Bronchial epithelial cell (primary cell): ENCODE results near the gene KRTAP10-12. TPM values are rescaled to one million over a fixed set of nuclear protein-coding genes. Genes with fewer than 3 reads are reported as not detected.
"Not testable (repeated sequence)": the region's sequence is repeated elsewhere in the genome, so short reads cannot be mapped to it uniquely, and the experiment has no call there.

Source experiments
- DNase-seq: peaks from one replicate; pipeline ENCODE4 v3.0.0-alpha.2; 2010; ENCODE audit warnings: low read depth
- FAIRE-seq: peaks from 2 replicates; lab custom pipeline; 2011; peaks lifted over from hg19 to GRCh38; lab: Jason Lieb, UNC
- H3K27me3 ChIP-seq: 2 replicates; pipeline ENCODE4 v1.5.1; 2011; ENCODE audit warnings: low read length; ENCODE audit not compliant: control insufficient read depth, insufficient read depth
- H3K36me3 ChIP-seq: 2 replicates; pipeline ENCODE4 v1.5.1; 2011; ENCODE audit warnings: low read length; ENCODE audit not compliant: control insufficient read depth, insufficient read depth
- H3K4me3 ChIP-seq: 2 replicates; pipeline ENCODE4 v1.5.1; 2011; ENCODE audit warnings: mild to moderate bottlenecking, low read depth, low read length, control low read depth
- CTCF ChIP-seq: IDR thresholded peaks from 2 replicates; pipeline ENCODE4 v1.5.1; 2011; ENCODE audit warnings: mild to moderate bottlenecking, moderate library complexity, low read length, control low read depth, inconsistent platforms; ENCODE audit not compliant: insufficient read depth, severe bottlenecking
- total RNA-seq: library from RNA; depleted of rRNA; stranded (reverse); fragments of >200 nt; gene quantifications from 2 replicates; pipeline ENCODE4 v1.2.1, GENCODE V29; 2014

The KRTAP10-12 gene
- not detected in 2 replicates for total RNA-seq

GRCh38 chr21:44697172-44697810 is at the start of gene KRTAP10-12:
KRTAP10-12 (plus strand) TSS chr21:44697172; CDS start chr21:44697202, 30 bp downstream.
- not testable (repeated sequence) for H3K27me3 ChIP-seq, H3K4me3 ChIP-seq, H3K36me3 ChIP-seq, DNase-seq, FAIRE-seq

- no peak for TF ChIP-seq CTCF
- Histone ChIP-seq H3K27me3 (no peaks in the 10 kb centered on the region), H3K36me3 (no peaks in the 10 kb centered on the region), H3K4me3 (no peak overlapping the region)
- DNase-seq, result no peak
- FAIRE-seq, result no peak
Measured at GRCh38 chr21:44647222-44647552, 49.8 kb upstream of the KRTAP10-12 start.

GRCh38 chr21:44648557-44649311 is 48.2 kb upstream of the KRTAP10-12 start:
- DNase-seq (no peak), FAIRE-seq (no peak)
- no peaks in the 10 kb centered on the region for H3K36me3 ChIP-seq
- no peak for TF ChIP-seq CTCF
- no peaks in the 10 kb centered on the region for H3K27me3 ChIP-seq
- no peak overlapping the region for H3K4me3 ChIP-seq

- H3K4me3 ChIP-seq, result no peak overlapping the region
- FAIRE-seq, result no peak
- H3K27me3 ChIP-seq, result no peaks in the 10 kb centered on the region
- TF ChIP-seq CTCF, result no peak
- no peaks in the 10 kb centered on the region for H3K36me3 ChIP-seq
- no peak for DNase-seq
Measured at GRCh38 chr21:44649521-44650100, 47.4 kb upstream of the KRTAP10-12 start.

GRCh38 chr21:44650265-44650972 is 46.6 kb upstream of the KRTAP10-12 start:
- no peak for TF ChIP-seq CTCF
- no peaks in the 10 kb centered on the region for H3K36me3 ChIP-seq
- H3K27me3 ChIP-seq, result no peaks in the 10 kb centered on the region
- FAIRE-seq, result no peak
- DNase-seq, result no peak
- H3K4me3 ChIP-seq, result no peak overlapping the region
